ENCODE measurements around the gene ELAVL3.

- TF ChIP-seq CREB5 (CRISPR knock-in tag; IDR thresholded peaks at IDR 0.05; ENCODE audit: low read depth) (no peak), RARB (CRISPR knock-in tag; IDR thresholded peaks at IDR 0.05) (no peak), ZFP3 (CRISPR knock-in tag; IDR thresholded peaks at IDR 0.05) (no peak), ISL1 (CRISPR knock-in tag; IDR thresholded peaks at IDR 0.05) (no peak), CSDC2 (CRISPR knock-in tag; IDR thresholded peaks at IDR 0.05) (no peak)
Measured at GRCh38 chr19:11416346-11417052, 64.3 kb downstream of the ELAVL3 start.
